Neural progenitor cell (in vitro differentiated cells): ENCODE data around the gene WDR31. TPM values are rescaled to one million over a fixed set of nuclear protein-coding genes. Genes with fewer than 3 reads are reported as not detected.

Source experiments
- DNase-seq: peaks from one replicate; pipeline ENCODE4 v3.0.0-alpha.2; 2016; ENCODE audit warnings: low spot score
- H2AFZ ChIP-seq: fragments of 200-600 bp; sonication (generic); replicated peaks from 2 replicates; pipeline ENCODE4 v1.6.1; 2016; ENCODE audit warnings: antibody characterized with exemption
- H3F3A ChIP-seq: fragments of 200-600 bp; sonication (generic); 2 replicates; pipeline ENCODE4 v1.6.1; 2016; ENCODE audit warnings: antibody characterized with exemption, low read depth
- H3K27ac ChIP-seq: fragments of 200-600 bp; sonication (generic); 2 replicates; pipeline ENCODE4 v1.5.1; 2016; ENCODE audit warnings: mild to moderate bottlenecking
- H3K27me3 ChIP-seq: fragments of 200-600 bp; sonication (generic); 2 replicates; pipeline ENCODE4 v1.6.1; 2016; ENCODE audit warnings: mild to moderate bottlenecking, moderate library complexity
- H3K36me3 ChIP-seq: fragments of 200-600 bp; sonication (generic); 2 replicates; pipeline ENCODE4 v1.5.1; 2016
- H3K4me1 ChIP-seq: fragments of 200-600 bp; sonication (generic); 2 replicates; pipeline ENCODE4 v1.6.1; 2016; ENCODE audit warnings: mixed run types
- H3K4me2 ChIP-seq: fragments of 200-600 bp; sonication (generic); 2 replicates; pipeline ENCODE4 v1.6.1; 2016
- H3K4me3 ChIP-seq: fragments of 200-600 bp; sonication (generic); 2 replicates; pipeline ENCODE4 v1.5.1; 2016
- H3K79me2 ChIP-seq: fragments of 200-600 bp; sonication (generic); 2 replicates; pipeline ENCODE4 v1.6.1; 2016; ENCODE audit warnings: low read depth
- H3K9ac ChIP-seq: fragments of 200-600 bp; sonication (generic); 2 replicates; pipeline ENCODE4 v1.6.1; 2016
- H3K9me3 ChIP-seq: fragments of 200-600 bp; sonication (generic); 2 replicates; pipeline ENCODE4 v1.5.1; 2016; ENCODE audit warnings: low read depth
- H4K20me1 ChIP-seq: fragments of 200-600 bp; sonication (generic); 2 replicates; pipeline ENCODE4 v1.6.1; 2016; ENCODE audit warnings: low read depth
- H3K27ac Mint-ChIP-seq: 3 replicates; pipeline ENCODE4 v1.8.0; 2021; ENCODE audit warnings: mixed read lengths
- H3K27me3 Mint-ChIP-seq: 2 replicates; pipeline ENCODE4 v1.8.0; 2022; ENCODE audit warnings: low read depth, mild to moderate bottlenecking, inconsistent platforms, moderate library complexity, mixed read lengths; ENCODE audit not compliant: insufficient read depth
- H3K36me3 Mint-ChIP-seq: 3 replicates; pipeline ENCODE4 v1.8.0; 2021; ENCODE audit warnings: mixed read lengths
- H3K4me1 Mint-ChIP-seq: 3 replicates; pipeline ENCODE4 v1.8.0; 2021; ENCODE audit warnings: mixed read lengths
- H3K4me3 Mint-ChIP-seq: 3 replicates; pipeline ENCODE4 v1.8.0; 2021; ENCODE audit warnings: mild to moderate bottlenecking, moderate library complexity, mixed read lengths
- H3K9me3 Mint-ChIP-seq: 3 replicates; pipeline ENCODE4 v1.8.0; 2020; ENCODE audit warnings: mixed read lengths
- EZH2 ChIP-seq: fragments of 200-600 bp; sonication (generic); IDR thresholded peaks from 2 replicates; pipeline ENCODE4 v1.6.1; 2017; ENCODE audit warnings: antibody characterized with exemption, mild to moderate bottlenecking, moderate library complexity
- EZH2phosphoT487 ChIP-seq: fragments of 200-600 bp; sonication (generic); IDR thresholded peaks from 2 replicates; pipeline ENCODE4 v1.6.1; 2017; ENCODE audit warnings: antibody characterized with exemption
- total RNA-seq: library from RNA; depleted of rRNA; stranded (reverse); fragments of >200 nt; gene quantifications from 2 replicates; pipeline ENCODE4 v1.2.3, GENCODE V29; 2015; ENCODE audit warnings: low replicate concordance
- TF ChIP-seq, protein P1 (sequence below): fragments of 200-600 bp; sonication (generic); IDR thresholded peaks from 2 replicates; pipeline ENCODE4 v1.5.1; 2017; ENCODE audit warnings: antibody characterized with exemption, mild to moderate bottlenecking

Gene WDR31
- total RNA-seq, 1 donor from 2014 or later: 3.2 TPM

DNA sequence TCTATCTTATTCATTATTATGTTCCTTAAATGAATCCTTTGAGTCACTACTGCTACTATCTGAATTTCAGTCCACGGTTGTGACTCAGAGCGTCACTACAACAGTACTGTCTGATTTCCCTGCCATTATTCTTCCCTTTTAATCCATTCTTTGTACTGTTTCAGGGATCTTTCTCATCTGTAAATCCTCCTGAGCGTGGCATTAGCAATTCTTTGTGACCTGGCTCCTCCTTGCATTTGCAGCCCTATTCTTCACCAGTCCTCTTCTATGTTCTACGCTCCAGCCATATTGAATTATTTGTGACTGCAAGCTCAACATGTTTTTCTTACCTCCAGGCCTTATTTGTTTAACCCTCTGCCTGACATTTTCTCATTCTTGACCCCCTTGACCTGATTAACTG lies 58.7 kb downstream of the WDR31 start:
- H3K27ac Mint-ChIP-seq: peak overlapping the region; percentile 17
- Histone ChIP-seq H3K27ac (no peak overlapping the region), H3K79me2 (peaks cover 29% of the 10 kb centered on the region), H3K4me2 (no peak overlapping the region), H3K9ac (no peak overlapping the region), H3K27me3 (no peaks in the 10 kb centered on the region), H3K4me3 (no peak overlapping the region), H3K36me3 (peaks cover 37% of the 10 kb centered on the region), H3F3A (peaks cover 9% of the 10 kb centered on the region), H2AFZ (no peak overlapping the region), H3K4me1 (peaks cover 8% of the 10 kb centered on the region), H4K20me1 (peaks cover 16% of the 10 kb centered on the region), H3K9me3 (no peaks in the 10 kb centered on the region)
- peak; percentile 16 for DNase-seq
- TF ChIP-seq, protein P1, sequence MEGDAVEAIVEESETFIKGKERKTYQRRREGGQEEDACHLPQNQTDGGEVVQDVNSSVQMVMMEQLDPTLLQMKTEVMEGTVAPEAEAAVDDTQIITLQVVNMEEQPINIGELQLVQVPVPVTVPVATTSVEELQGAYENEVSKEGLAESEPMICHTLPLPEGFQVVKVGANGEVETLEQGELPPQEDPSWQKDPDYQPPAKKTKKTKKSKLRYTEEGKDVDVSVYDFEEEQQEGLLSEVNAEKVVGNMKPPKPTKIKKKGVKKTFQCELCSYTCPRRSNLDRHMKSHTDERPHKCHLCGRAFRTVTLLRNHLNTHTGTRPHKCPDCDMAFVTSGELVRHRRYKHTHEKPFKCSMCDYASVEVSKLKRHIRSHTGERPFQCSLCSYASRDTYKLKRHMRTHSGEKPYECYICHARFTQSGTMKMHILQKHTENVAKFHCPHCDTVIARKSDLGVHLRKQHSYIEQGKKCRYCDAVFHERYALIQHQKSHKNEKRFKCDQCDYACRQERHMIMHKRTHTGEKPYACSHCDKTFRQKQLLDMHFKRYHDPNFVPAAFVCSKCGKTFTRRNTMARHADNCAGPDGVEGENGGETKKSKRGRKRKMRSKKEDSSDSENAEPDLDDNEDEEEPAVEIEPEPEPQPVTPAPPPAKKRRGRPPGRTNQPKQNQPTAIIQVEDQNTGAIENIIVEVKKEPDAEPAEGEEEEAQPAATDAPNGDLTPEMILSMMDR: no peak
- TF ChIP-seq EZH2phosphoT487 (no peak), EZH2 (no peak)
- peaks cover 3% of the 10 kb centered on the region for H3K4me1 Mint-ChIP-seq
- H3K9me3 Mint-ChIP-seq: no peaks in the 10 kb centered on the region
- no peaks in the 10 kb centered on the region for H3K27me3 Mint-ChIP-seq
- no peak overlapping the region for H3K4me3 Mint-ChIP-seq
- peaks cover 39% of the 10 kb centered on the region for H3K36me3 Mint-ChIP-seq

DNA sequence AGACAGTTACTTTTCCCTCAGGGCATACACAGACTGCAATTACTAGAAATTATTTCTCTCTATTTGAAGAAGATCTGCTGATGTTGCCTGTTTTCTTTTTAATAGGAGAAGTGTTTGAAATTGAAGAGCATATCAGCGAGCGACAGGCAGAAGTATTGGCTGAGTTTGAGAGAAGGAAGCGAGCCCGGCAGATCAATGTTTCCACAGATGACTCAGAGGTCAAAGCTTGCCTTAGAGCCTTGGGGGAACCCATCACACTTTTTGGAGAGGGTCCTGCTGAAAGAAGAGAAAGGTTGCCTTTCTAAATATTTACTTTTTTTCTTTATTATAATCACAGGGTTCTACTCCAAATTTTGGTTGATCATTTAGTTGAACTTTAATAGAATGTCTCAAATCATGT lies 61.2 kb downstream of the WDR31 start:
- Histone ChIP-seq H3K9ac (no peak overlapping the region), H3K27ac (no peak overlapping the region), H3K4me2 (no peak overlapping the region), H3K36me3 (peaks cover 19% of the 10 kb centered on the region), H3F3A (peaks cover 16% of the 10 kb centered on the region), H4K20me1 (peaks cover 25% of the 10 kb centered on the region), H3K4me3 (no peak overlapping the region), H3K79me2 (peaks cover 43% of the 10 kb centered on the region), H2AFZ (no peak overlapping the region), H3K4me1 (peaks cover 16% of the 10 kb centered on the region), H3K27me3 (no peaks in the 10 kb centered on the region), H3K9me3 (no peaks in the 10 kb centered on the region)
- H3K4me1 Mint-ChIP-seq: peaks cover 9% of the 10 kb centered on the region
- peaks cover 28% of the 10 kb centered on the region for H3K36me3 Mint-ChIP-seq
- TF ChIP-seq EZH2: no peak
- no peak for TF ChIP-seq EZH2phosphoT487
- TF ChIP-seq, protein P1: no peak
- DNase-seq: no peak
- H3K4me3 Mint-ChIP-seq: no peak overlapping the region
- H3K27me3 Mint-ChIP-seq: no peaks in the 10 kb centered on the region
- H3K9me3 Mint-ChIP-seq: no peaks in the 10 kb centered on the region
- no peak overlapping the region for H3K27ac Mint-ChIP-seq

DNA sequence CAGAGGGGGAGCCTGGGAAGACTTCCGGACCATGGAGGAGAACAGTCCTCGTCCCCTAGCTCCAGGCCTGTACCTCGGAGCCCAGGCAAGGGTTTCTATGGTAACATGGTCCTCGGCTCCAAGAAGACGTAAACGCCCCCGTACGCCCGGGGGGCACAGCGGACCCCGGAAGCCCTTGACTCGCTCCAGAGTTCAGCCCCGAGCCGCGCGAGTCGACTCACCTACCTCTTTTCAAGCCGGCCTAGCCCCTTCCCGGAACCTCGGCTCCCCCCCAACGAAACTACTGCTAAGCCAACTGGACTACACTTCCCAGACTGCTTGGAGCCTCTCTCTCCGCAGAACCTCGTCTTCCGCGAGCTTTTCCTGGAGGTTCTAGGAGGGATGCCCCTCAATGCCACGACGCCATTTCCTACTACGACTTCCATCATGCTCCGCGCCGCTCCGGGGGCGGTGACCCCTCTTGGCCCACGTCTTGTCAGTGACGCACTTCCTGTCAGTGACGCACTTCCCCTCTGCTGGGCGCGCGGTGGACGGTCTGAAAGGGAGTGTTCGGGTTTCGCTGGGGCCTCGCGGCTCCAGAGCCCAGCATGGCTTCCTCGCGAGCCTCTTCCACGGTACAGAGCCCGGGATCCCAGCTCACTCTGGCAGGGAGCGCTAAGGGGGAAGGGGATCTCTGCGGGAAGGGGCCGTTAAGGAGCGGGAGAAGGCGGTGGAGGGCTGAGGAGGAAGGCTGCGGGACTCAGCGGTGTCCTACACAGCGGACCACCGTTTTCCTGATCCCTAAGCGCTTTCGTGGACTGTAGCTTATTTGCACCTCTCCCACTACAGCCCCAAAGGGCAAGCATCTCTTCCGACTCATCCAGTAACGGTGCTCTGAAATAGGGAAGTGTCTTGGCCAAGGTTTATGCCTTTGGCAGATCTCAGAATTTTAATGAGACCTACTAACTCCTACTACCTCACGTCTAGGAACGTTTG lies 64.6 kb downstream of the WDR31 start, which contains the start of the genes CDC26 and PRPF4:
Gene CDC26, minus strand, starts transcription at position 416 of the 975 bp plus-strand sequence. CDS start 3,065 bp downstream, outside the sequence.
Gene PRPF4, plus strand, starts transcription at position 502 of the 975 bp plus-strand sequence. Its CDS starts 86 bp downstream, at position 588.
- no peaks in the 10 kb centered on the region for H3K27me3 ChIP-seq
- peak within 1 kb of the TSS; percentile 88 for H3K4me2 ChIP-seq
- peak within 1 kb of the TSS; percentile 78 for H2AFZ ChIP-seq
- H3K36me3 ChIP-seq: peaks cover 16% of the 10 kb centered on the region
- H3K9ac ChIP-seq: peak within 1 kb of the TSS; percentile 90
- peaks cover 45% of the 10 kb centered on the region for H3K79me2 ChIP-seq
- peak within 1 kb of the TSS; percentile 50 for H3K27ac ChIP-seq
- H3K9me3 ChIP-seq: no peaks in the 10 kb centered on the region
- Mint-ChIP-seq H3K9me3 (no peaks in the 10 kb centered on the region), H3K4me3 (no peak within 1 kb of the TSS), H3K27me3 (no peaks in the 10 kb centered on the region), H3K4me1 (peaks cover 9% of the 10 kb centered on the region), H3K27ac (no peak within 1 kb of the TSS), H3K36me3 (peaks cover 27% of the 10 kb centered on the region)
- H3K4me3 ChIP-seq: peak within 1 kb of the TSS; percentile 86
- peaks cover 13% of the 10 kb centered on the region for H4K20me1 ChIP-seq
- TF ChIP-seq, protein P1: no peak
- TF ChIP-seq EZH2phosphoT487 (no peak), EZH2 (no peak)
- peaks cover 16% of the 10 kb centered on the region for H3K4me1 ChIP-seq
- DNase-seq: peak; percentile 99
- H3F3A ChIP-seq: peaks cover 7% of the 10 kb centered on the region
